ENCODE measurements around the gene IFT81. TPM values are rescaled to one million over a fixed set of nuclear protein-coding genes. Genes with fewer than 3 reads are reported as not detected.

Gene IFT81
- total RNA-seq, 1 experiment from 2014 or later: 32.9 TPM

DNA sequence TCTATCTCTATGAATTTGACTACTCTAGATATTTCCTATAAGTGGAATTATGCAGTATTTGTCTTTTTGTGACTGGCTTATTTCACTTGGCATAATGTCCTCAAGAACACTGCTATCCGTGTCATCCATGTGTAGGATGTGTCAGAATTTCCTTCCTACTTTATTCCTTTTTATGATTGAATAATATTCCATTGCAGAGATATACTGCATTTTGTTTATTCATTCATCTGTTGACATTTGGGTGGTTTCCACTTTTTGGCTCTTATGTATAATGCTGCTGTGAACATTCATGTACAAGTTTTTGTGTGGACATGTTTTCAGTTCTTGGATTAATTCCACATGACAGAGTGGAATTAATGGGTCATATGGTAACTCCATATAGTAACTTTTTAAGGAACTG lies 111.2 kb downstream of the IFT81 start:
- no peak for TF ChIP-seq EZH2 (IDR thresholded peaks at IDR 0.05; ENCODE audit: borderline replicate concordance, low read depth, low read length, poor library complexity, severe bottlenecking)
- TF ChIP-seq, protein P1, sequence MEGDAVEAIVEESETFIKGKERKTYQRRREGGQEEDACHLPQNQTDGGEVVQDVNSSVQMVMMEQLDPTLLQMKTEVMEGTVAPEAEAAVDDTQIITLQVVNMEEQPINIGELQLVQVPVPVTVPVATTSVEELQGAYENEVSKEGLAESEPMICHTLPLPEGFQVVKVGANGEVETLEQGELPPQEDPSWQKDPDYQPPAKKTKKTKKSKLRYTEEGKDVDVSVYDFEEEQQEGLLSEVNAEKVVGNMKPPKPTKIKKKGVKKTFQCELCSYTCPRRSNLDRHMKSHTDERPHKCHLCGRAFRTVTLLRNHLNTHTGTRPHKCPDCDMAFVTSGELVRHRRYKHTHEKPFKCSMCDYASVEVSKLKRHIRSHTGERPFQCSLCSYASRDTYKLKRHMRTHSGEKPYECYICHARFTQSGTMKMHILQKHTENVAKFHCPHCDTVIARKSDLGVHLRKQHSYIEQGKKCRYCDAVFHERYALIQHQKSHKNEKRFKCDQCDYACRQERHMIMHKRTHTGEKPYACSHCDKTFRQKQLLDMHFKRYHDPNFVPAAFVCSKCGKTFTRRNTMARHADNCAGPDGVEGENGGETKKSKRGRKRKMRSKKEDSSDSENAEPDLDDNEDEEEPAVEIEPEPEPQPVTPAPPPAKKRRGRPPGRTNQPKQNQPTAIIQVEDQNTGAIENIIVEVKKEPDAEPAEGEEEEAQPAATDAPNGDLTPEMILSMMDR (conservative IDR thresholded peaks at IDR 0.05; ENCODE audit: low read depth, low read length): no peak

DNA sequence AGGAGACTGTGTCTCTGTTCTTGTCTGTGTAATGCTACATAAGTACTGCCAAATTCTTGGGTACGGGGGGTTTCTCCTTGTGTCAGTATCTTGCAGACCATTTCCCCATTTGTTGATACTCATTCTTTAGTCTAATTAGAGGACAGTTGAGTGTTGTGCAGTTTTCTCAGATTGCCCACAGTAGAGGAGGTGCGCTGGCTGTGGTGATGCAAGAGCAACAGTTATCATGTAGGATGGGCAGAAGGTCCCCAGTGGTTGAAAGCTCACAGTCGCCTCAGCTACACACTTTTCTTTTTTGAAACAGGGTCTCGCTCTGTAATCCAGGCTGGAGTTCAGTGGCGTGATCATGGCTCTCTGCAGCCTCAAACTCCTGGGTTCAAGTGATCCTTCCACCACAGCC lies 119.1 kb downstream of the IFT81 start:
- H3K9me3 ChIP-seq (ENCODE audit: low read depth, low read length, poor library complexity, severe bottlenecking): no peaks in the 10 kb centered on the region
- CTCF ChIA-PET: no interaction called here
- no TSS peak for BruUV-seq (replicated peaks)
- H3K4me1 ChIP-seq (ENCODE audit: insufficient read depth, low read length, poor library complexity, severe bottlenecking): no peaks in the 10 kb centered on the region
- DNase-seq (ENCODE audit: low spot score): no peak
- no peaks in the 10 kb centered on the region for H3K36me3 ChIP-seq (ENCODE audit: insufficient read depth, low read length, poor library complexity, severe bottlenecking)
- no peak overlapping the region for H3K4me3 ChIP-seq (ENCODE audit: low read depth, low read length, poor library complexity, severe bottlenecking)
- H3K27ac ChIP-seq (ENCODE audit: low read depth, low read length, poor library complexity, severe bottlenecking): no peak overlapping the region
- no peaks in the 10 kb centered on the region for H3K27me3 ChIP-seq (replicated peaks; ENCODE audit: insufficient read depth, low read depth, low read length, poor library complexity)
- TF ChIP-seq, protein P1 (conservative IDR thresholded peaks at IDR 0.05; ENCODE audit: low read depth, low read length): no peak
- no peak for TF ChIP-seq EZH2 (IDR thresholded peaks at IDR 0.05; ENCODE audit: borderline replicate concordance, low read depth, low read length, poor library complexity, severe bottlenecking)
- intact Hi-C loops (cut with micrococcal nuclease; ENCODE audit: unreplicated experiment): no loop called here
- POLR2A ChIA-PET (ENCODE audit: low non-redundant PET): interaction anchor here (0.6 kb wide), 1 partner anchor 41 kb away, joined by 5 read pairs; no protein-coding TSS in a partner anchor

More for the DNA sequence above, 111.2 kb downstream of the IFT81 start:
- Histone ChIP-seq H3K27me3 (replicated peaks; ENCODE audit: insufficient read depth, low read depth, low read length, poor library complexity) (no peaks in the 10 kb centered on the region), H3K36me3 (ENCODE audit: insufficient read depth, low read length, poor library complexity, severe bottlenecking) (no peaks in the 10 kb centered on the region), H3K27ac (ENCODE audit: low read depth, low read length, poor library complexity, severe bottlenecking) (no peak overlapping the region), H3K4me3 (ENCODE audit: low read depth, low read length, poor library complexity, severe bottlenecking) (no peak overlapping the region), H3K4me1 (ENCODE audit: insufficient read depth, low read length, poor library complexity, severe bottlenecking) (peaks cover 11% of the 10 kb centered on the region), H3K9me3 (ENCODE audit: low read depth, low read length, poor library complexity, severe bottlenecking) (no peaks in the 10 kb centered on the region)
- POLR2A ChIA-PET (ENCODE audit: low non-redundant PET): no interaction called here
- DNase-seq (ENCODE audit: low spot score): no peak
- intact Hi-C loops (cut with micrococcal nuclease; ENCODE audit: unreplicated experiment): no loop called here
- no TSS peak for BruUV-seq (replicated peaks)
- CTCF ChIA-PET: no interaction called here

DNA sequence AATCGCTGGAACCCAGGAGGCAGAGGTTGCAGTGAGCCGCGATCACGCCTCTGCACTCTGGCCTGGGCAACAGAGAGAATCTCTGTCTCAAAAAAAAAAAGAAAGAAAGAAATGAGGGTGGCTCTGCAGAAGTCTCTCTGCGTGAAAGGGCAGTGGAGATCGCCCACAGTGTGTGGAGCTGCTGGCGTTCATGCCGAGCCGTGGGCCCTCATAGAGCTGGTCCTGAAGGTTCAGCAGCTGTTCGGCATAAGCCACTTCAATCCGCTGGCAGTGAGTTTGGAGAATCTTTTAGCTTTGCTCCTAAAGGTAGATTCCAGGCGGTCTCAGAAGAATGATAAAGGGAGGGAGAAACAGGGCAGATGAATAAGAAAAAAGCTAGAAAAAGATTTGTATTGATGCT lies 120.2 kb downstream of the IFT81 start:
- intact Hi-C loops (cut with micrococcal nuclease; ENCODE audit: unreplicated experiment): no loop called here
- no peak for DNase-seq (ENCODE audit: low spot score)
- H3K27me3 ChIP-seq (replicated peaks; ENCODE audit: insufficient read depth, low read depth, low read length, poor library complexity): no peaks in the 10 kb centered on the region
- no peaks in the 10 kb centered on the region for H3K4me1 ChIP-seq (ENCODE audit: insufficient read depth, low read length, poor library complexity, severe bottlenecking)
- no peak overlapping the region for H3K4me3 ChIP-seq (ENCODE audit: low read depth, low read length, poor library complexity, severe bottlenecking)
- no peak overlapping the region for H3K27ac ChIP-seq (ENCODE audit: low read depth, low read length, poor library complexity, severe bottlenecking)
- no peaks in the 10 kb centered on the region for H3K9me3 ChIP-seq (ENCODE audit: low read depth, low read length, poor library complexity, severe bottlenecking)
- H3K36me3 ChIP-seq (ENCODE audit: insufficient read depth, low read length, poor library complexity, severe bottlenecking): no peaks in the 10 kb centered on the region
- ChIA-PET CTCF (interaction anchor here (0.7 kb wide), 1 partner anchor 287 kb away, joined by 7 read pairs; no protein-coding TSS in a partner anchor), POLR2A (ENCODE audit: low non-redundant PET) (no interaction called here)
- BruUV-seq (replicated peaks): no TSS peak
- TF ChIP-seq, protein P1 (conservative IDR thresholded peaks at IDR 0.05; ENCODE audit: low read depth, low read length): no peak
- no peak for TF ChIP-seq EZH2 (IDR thresholded peaks at IDR 0.05; ENCODE audit: borderline replicate concordance, low read depth, low read length, poor library complexity, severe bottlenecking)
